ENCODE data around the gene TGFBR3L.

DNA sequence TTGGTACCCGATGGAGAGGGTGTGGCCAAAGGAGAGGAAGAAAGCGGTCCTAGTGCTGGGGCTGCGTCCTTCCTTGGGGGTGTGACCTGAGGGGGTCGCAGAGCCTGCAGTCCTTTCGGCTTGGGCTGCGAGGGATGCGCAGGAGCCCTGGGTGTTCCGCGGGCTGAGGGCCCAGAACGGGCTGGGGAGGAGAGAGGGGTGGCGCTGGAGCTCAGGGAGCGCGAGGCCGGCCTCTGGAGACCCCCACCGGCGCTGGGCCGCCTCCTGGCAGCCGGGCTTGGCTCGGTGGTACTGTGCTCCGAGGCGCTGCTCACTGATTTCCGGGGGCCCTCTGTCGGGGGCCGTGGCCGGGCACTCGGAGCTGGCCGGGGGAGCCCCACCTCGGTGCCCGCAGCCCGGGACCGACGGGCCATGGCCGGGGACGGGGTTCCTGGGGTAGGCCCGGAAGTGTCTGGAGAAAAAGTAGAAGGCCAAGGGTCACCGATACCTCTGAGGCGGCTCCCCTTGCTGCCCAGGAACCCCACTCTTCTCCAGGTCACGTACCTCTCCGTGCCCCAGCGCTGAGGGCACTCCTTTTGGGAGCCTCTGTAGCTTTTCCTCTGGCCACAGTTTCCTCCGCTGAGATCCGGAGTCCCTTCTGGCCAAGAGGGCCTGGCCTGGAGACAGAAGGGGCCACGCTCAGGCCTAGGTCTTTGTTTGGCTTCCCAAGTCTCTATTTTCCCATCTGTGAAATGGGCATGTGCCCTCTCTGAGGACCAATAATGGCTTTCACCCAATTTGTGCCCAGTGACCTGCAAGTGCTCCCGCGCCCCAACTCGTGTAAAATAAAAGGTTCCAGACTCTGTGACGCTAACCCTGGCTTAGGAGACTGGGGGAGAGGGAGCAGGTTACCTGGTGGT is 42.1 kb upstream of the TGFBR3L start:
- TF ChIP-seq, protein P1, sequence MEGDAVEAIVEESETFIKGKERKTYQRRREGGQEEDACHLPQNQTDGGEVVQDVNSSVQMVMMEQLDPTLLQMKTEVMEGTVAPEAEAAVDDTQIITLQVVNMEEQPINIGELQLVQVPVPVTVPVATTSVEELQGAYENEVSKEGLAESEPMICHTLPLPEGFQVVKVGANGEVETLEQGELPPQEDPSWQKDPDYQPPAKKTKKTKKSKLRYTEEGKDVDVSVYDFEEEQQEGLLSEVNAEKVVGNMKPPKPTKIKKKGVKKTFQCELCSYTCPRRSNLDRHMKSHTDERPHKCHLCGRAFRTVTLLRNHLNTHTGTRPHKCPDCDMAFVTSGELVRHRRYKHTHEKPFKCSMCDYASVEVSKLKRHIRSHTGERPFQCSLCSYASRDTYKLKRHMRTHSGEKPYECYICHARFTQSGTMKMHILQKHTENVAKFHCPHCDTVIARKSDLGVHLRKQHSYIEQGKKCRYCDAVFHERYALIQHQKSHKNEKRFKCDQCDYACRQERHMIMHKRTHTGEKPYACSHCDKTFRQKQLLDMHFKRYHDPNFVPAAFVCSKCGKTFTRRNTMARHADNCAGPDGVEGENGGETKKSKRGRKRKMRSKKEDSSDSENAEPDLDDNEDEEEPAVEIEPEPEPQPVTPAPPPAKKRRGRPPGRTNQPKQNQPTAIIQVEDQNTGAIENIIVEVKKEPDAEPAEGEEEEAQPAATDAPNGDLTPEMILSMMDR (IDR thresholded peaks at IDR 0.05; ENCODE audit: insufficient read depth, low read depth, low read length), result no peak
- TF ChIP-seq EZH2 (IDR thresholded peaks at IDR 0.05; ENCODE audit: insufficient read depth, low read length), result no peak

All from astrocyte (in vitro differentiated cells and primary cell).